ENCODE measurements around the gene SIK2.

Gene SIK2

DNA sequence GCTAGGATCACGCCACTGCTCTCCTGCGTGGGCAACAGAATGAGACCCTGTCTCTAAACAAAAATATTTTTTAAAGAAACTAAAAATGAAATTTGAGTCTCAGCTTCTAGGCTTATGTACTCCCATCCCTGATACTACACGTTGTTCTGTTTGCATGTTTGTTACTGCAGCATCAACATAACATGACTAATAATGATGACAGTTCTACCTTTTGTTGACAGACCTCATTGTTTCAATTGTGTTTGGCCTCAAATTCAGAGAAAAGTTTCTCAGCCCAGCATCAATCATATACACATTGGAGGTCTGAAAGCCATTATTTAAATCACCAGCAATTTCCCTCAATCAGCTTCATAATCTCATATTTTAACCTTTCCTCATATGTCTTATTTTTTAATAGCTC, 40.9 kb upstream of the SIK2 start:
- no peak for DNase-seq (ENCODE audit: low spot score)
- TF ChIP-seq, protein P1, sequence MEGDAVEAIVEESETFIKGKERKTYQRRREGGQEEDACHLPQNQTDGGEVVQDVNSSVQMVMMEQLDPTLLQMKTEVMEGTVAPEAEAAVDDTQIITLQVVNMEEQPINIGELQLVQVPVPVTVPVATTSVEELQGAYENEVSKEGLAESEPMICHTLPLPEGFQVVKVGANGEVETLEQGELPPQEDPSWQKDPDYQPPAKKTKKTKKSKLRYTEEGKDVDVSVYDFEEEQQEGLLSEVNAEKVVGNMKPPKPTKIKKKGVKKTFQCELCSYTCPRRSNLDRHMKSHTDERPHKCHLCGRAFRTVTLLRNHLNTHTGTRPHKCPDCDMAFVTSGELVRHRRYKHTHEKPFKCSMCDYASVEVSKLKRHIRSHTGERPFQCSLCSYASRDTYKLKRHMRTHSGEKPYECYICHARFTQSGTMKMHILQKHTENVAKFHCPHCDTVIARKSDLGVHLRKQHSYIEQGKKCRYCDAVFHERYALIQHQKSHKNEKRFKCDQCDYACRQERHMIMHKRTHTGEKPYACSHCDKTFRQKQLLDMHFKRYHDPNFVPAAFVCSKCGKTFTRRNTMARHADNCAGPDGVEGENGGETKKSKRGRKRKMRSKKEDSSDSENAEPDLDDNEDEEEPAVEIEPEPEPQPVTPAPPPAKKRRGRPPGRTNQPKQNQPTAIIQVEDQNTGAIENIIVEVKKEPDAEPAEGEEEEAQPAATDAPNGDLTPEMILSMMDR (conservative IDR thresholded peaks at IDR 0.05; ENCODE audit: low read depth) = no peak
- ChIA-PET POLR2A (ENCODE audit: low non-redundant PET) (no interaction called here), CTCF (interaction anchor here (0.6 to 0.9 kb wide), 2 partner anchors 220 to 268 kb away, joined by 3 to 6 read pairs; no protein-coding TSS in a partner anchor)
- no peak overlapping the region for H3K27ac ChIP-seq

DNA sequence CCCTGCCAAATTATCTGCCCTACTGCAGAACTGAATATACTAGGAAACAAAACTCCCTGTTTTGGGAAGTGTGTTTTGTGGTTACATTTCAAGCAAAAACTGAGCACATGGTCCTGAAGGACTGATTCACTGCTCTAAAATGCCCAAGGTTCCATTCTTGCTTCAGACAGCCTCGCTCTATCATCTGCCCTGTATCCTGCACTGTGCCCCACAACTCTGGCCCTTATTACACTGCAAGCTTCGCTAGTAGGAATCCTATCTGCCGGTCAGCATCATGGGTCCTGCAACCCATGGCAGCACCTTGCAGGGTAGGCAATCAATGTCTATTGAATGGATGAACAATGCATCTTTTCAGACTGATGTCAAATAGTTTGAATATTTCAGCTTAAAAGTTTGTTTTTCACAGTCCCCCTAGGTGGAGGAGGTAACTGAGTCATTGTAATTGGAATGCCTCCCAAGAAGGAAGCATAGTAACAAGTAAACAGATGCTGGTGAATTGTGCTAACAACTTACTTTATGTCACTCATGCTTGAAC, 40.4 kb upstream of the SIK2 start:
- ChIA-PET CTCF (interaction anchor here (0.6 to 0.9 kb wide), 2 partner anchors 220 to 267 kb away, joined by 3 to 6 read pairs; no protein-coding TSS in a partner anchor), POLR2A (ENCODE audit: low non-redundant PET) (no interaction called here)
- peak; percentile 57 for DNase-seq (ENCODE audit: low spot score)
- no peak overlapping the region for H3K27ac ChIP-seq
- TF ChIP-seq, protein P1 (conservative IDR thresholded peaks at IDR 0.05; ENCODE audit: low read depth) = no peak

- DNase-seq (ENCODE audit: low spot score) = no peak
- TF ChIP-seq, protein P1 (conservative IDR thresholded peaks at IDR 0.05; ENCODE audit: low read depth) = no peak
- no peak overlapping the region for H3K27ac ChIP-seq
- ChIA-PET POLR2A (ENCODE audit: low non-redundant PET) (no interaction called here), CTCF (interaction anchor here (0.6 kb wide), 1 partner anchor 93 kb away, joined by 4 read pairs; no protein-coding TSS in a partner anchor)
These were observed 39.4 kb upstream of the SIK2 start for GRCh38 chr11:111562692-111563389.

DNA sequence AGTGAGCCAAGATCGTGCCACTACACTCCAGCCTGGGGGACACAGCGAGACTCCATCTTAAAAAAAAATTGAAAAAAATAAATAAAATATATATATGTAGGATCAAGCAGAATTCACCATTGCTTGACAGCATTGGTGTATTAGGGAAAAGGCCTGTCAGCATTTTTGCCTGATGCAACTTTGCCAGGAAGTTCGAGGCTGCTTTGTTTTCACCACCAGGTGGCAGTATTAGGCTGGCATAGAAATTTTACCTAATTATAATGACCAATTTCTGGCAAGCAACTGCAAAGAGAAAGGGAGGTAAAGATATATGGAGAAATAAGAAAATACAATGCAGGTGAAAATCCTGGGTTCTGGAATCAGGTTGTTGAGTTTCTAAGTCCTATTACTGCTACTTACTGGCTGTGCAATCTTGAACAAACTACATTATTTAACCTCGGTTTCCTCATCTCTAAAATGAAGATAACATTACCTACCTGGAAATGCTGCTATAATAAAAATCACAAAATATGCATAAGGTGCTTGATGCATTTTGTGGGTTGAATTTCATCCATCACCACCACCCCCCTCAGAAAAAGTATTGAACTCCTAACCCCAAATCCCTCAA, 37.0 kb upstream of the SIK2 start:
- TF ChIP-seq, protein P1 (conservative IDR thresholded peaks at IDR 0.05; ENCODE audit: low read depth) = peak; percentile 84
- no peak overlapping the region for H3K27ac ChIP-seq
- ChIA-PET POLR2A (ENCODE audit: low non-redundant PET) (no interaction called here), CTCF (interaction anchor here (0.5 to 1.5 kb wide), 6 partner anchors 17 to 832 kb away, joined by 3 to 4 read pairs (median 3); no protein-coding TSS in a partner anchor)
- DNase-seq (ENCODE audit: low spot score) = peak; percentile 65

- ChIA-PET POLR2A (ENCODE audit: low non-redundant PET) (no interaction called here), CTCF (interaction anchor here (0.7 to 1.5 kb wide), 2 partner anchors 23 to 275 kb away, joined by 3 to 4 read pairs; no protein-coding TSS in a partner anchor)
- TF ChIP-seq, protein P1 (conservative IDR thresholded peaks at IDR 0.05; ENCODE audit: low read depth) = no peak
- H3K27ac ChIP-seq = no peak overlapping the region
- no peak for DNase-seq (ENCODE audit: low spot score)
These were observed 35.9 kb upstream of the SIK2 start for GRCh38 chr11:111566324-111566723.

GRCh38 chr11:111569476-111569875, 32.8 kb upstream of the SIK2 start:
- no peak for DNase-seq (ENCODE audit: low spot score)
- TF ChIP-seq, protein P1 (conservative IDR thresholded peaks at IDR 0.05; ENCODE audit: low read depth) = no peak
- H3K27ac ChIP-seq = no peak overlapping the region
- CTCF ChIA-PET = no interaction called here
- POLR2A ChIA-PET (ENCODE audit: low non-redundant PET) = no interaction called here
